ENCODE results near the gene SAXO2.
"Not testable (repeated sequence)": the region's sequence is repeated elsewhere in the genome, so short reads cannot be mapped to it uniquely, and the experiment has no call there.

Gene SAXO2

DNA sequence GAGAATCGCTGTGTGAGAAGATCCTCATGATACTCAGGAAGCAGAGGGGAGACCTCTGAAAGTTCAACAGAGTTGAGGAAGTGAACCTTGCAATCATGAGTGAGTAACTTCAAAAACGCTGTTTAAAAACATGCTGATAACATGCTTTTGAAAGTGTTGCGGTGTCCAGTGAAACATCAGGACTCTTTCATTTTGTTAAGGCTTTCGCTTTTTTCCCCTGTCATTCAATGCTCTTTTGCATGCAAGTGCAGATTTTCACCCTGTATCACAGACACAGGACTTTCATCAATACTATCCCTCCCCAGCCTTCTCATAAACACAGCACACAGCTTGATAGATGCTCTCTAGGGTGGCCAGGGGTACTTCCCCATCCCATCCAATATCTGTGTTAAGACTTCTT is 23.9 kb downstream of the SAXO2 start:
- not testable (repeated sequence) for DNase-seq (ENCODE audit: low read depth in 2 of 2)

DNA sequence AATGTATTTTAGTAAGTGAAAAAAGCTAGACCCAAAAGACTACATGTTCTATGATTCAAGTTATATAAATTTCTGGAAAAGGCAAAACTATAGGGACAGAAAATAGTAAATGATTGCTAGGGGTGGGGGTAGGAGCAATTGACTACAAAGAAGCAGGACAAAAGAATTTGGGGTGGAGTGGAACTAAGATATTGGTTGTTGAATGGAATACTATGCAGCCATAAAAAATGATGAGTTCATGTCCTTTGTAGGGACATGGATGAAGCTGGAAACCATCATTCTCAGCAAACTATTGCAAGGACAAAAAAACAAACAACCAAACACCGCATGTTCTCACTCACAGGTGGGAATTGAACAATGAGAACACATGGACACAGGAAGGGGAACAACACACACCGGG is 25.6 kb downstream of the SAXO2 start:
- DNase-seq (ENCODE audit: low read depth in 2 of 2), result not testable (repeated sequence)

DNA sequence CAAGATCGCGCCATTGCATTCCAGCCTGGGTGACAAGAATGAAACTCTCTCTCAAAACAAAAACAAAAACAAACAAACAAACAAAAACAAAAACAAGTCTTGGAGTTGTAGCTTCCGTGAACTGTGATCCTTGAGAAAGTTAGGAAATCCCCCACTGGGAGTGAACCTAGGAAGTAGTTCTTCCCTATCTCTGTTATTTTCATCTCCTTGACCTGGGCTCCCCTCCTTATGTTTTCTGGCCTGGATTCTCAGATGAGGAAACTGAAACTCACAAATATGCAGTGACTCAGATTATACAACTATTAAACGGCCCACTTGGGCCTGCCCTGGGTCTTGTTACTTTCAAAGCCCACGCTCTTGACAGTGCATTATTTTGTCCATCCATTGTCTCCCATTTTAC is 29.7 kb downstream of the SAXO2 start:
- no peak for DNase-seq (ENCODE audit: low read depth in 2 of 2)

DNA sequence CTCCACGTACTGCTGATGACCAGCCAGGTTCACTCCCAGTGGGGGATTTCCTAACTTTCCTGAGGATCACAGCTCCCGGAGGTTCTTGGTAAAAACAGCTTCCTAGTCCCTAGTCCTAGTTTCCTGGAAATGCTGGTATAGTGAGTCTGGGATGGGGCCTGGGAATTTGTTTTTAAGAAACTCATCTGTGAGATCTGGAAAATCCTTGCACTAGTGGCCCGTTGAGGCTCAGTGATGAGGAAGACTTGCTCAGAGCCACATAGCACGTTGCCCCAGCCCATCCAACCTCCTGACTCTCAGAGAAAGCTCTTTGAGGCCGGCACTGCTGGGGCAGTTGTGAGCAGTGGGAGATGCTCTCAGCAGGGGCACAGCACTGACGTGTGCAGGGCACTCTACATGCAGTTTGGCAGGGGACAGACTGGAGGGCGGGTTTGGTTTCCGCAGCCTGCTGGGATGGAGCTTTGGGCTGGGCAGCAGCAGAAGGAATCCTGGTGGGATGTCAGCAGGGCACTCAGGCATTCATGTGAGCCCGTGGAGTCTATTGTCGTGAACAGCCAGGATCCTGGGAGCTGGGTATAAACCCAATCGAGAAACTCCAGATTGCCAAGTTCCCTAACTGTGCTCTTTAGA is 31.6 kb downstream of the SAXO2 start:
- no peak for DNase-seq (ENCODE audit: low read depth in 2 of 2)

GRCh38 chr15:82297546-82297945 is 34.9 kb downstream of the SAXO2 start:
- DNase-seq (ENCODE audit: low read depth in 2 of 2), result no peak

DNA sequence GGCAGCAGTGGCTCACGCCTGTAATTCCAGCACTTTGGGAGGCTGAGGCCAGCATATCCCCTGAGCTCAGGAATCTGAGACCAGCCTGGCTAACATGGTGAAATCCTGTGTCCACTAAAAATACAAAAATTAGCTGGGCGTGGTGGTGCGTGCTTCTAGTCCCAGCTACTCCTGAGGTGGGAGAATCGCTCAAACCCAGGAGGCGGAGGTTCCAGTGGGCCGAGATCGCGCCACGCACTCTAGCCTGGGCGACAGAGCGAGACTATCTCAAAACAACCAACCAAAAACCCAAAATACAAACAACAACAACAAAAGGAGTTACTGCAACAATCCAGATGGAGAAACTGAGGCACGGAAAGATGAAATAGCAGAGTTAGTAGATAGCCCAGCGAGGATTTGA is 35.4 kb downstream of the SAXO2 start:
- DNase-seq (ENCODE audit: low read depth in 2 of 2), result no peak

- no peak for DNase-seq (ENCODE audit: low read depth in 2 of 2)
Observed at GRCh38 chr15:82298520-82298919, 35.9 kb downstream of the SAXO2 start.

- DNase-seq (ENCODE audit: low read depth in 2 of 2), result not testable (repeated sequence)
Observed at GRCh38 chr15:82299511-82299914, 36.9 kb downstream of the SAXO2 start.

GRCh38 chr15:82300326-82300725 is 37.7 kb downstream of the SAXO2 start:
- DNase-seq (ENCODE audit: low read depth in 2 of 2), result not testable (repeated sequence)

GRCh38 chr15:82300883-82301282 is 38.3 kb downstream of the SAXO2 start:
- DNase-seq (ENCODE audit: low read depth in 2 of 2), result no peak

GRCh38 chr15:82301296-82302016 is 38.8 kb downstream of the SAXO2 start:
- DNase-seq (ENCODE audit: low read depth in 2 of 2), result no peak

DNA sequence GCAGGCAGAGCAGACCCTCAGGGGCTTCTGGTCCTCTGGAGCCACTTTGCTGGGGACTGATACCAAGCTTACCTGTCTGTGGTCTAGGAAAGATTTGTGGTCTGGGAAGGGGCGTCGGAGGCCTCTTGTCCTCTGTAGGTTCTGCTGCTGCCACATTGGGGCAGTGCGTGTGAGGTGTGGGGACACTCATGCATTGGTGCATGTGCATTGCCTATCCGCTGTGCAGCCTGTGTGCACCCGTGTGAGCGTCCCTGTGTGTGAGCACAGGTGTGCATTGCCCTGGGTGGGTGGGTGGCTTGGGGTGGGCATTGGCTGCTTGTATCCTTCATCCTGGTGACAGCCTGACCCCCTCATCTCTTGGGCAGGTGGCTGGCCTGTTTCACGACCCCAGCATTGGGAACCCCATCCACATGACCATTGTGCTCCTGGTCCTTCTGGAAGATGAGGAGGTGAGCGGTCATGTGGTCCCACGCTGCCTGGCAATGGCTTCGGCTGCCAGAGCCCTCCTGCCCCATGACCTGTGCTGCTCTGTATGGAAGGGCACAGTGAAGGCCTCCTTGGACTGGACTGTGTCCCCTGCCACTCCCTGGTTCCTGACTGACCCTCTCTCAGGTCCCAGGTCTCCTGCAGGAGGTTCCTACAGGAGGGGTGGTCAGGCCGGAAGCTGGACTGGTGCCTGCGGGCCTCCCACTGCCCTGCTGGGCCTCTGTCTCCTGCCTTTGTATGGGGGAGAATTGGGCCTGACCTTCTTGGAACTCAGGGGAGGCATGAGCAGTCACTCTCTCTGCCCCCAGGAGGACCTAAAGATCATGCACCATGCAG is 41.5 kb downstream of the SAXO2 start:
- DNase-seq (ENCODE audit: low read depth in 2 of 2), result no peak

- no peak for DNase-seq (ENCODE audit: low read depth in 2 of 2)
Observed at GRCh38 chr15:82304778-82305090, 42.1 kb downstream of the SAXO2 start.

DNA sequence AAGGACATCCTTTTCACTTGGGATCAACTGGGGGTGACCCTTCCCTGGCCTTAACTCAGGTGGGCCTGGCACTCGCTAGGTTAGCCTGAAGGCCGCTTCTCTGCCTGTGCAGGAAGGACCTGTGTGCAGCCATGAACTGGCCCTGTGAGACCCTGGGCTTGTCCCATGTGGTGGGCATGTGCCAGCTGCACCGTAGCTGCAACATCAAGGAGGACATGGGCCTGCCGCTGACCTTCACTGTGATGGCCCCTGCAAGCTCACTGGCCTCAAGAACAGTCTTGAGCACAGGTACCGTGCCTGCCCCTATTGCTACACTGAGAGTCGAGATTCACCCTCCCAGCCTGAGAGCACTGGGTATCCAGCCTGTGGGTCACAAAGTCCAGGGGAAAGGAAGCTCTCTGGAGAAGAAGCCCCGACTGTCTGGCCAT is 43.0 kb downstream of the SAXO2 start:
- DNase-seq (ENCODE audit: low read depth in 2 of 2), result no peak

- DNase-seq (ENCODE audit: low read depth in 2 of 2), result no peak
Observed at GRCh38 chr15:82306791-82307713, 44.4 kb downstream of the SAXO2 start.

- no peak for DNase-seq (ENCODE audit: low read depth in 2 of 2)
Observed at GRCh38 chr15:82307714-82308081, 45.1 kb downstream of the SAXO2 start.

DNA sequence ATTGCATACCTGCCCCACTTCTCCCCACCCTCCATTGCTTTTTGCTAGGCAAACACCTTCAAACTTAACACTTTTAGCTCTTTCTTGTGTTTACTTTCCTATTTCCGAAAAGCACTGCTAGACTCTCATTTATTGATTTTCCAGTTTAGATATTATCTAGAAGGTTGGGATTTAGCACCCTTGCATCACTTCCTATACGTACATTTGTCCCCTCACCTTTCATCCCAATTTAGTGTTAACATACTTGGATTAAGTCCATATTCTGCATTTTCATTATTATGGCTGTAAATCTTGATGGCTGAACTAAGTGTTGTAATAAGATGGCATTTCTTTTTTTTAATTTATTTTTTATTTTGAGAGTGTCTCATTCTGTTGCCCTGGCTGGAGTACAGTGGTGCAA is 47.2 kb downstream of the SAXO2 start:
- DNase-seq (ENCODE audit: low read depth in 2 of 2), result no peak

GRCh38 chr15:82311321-82311720 is 48.7 kb downstream of the SAXO2 start:
- not testable (repeated sequence) for DNase-seq (ENCODE audit: low read depth in 2 of 2)

DNA sequence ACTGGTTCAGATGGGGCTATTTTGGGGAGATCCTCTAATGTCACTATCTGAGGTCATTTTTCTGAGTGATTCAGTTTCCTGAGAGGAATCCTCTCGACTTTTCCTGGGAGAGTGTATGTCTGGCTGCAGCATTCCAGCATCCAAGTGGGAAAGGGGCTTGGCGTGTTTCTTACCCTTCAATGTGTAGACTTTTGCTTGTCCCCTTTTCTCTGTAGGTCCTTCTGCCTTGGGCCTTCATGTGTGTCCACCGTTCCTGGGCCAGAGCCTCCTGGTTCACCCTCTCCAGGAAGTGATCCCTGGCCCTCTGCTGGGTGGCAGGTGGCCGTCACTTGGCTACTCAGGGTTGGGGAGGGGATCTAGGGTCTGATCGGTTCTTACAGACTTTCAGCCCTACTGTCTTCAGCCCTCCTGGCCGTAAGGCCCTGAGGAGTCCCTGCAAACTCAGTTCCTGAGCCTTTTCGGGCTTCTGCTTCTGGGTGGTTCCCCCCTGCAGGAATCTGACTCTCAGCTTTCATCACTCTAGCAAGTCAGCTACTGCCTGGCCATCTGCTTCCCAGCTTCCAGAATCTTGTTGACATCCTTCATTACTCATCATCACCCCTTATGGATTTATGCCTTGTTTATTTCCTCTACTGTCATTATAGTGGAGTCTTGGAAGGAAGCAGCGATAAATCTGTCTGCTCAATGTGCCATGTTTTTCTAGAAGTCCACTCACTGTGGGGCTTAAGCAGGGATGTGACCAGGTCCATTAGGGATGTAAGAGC is 50.1 kb downstream of the SAXO2 start:
- DNase-seq (ENCODE audit: low read depth in 2 of 2), result peak; percentile 62 to 64

GRCh38 chr15:82313446-82313845 is 50.8 kb downstream of the SAXO2 start:
- no peak for DNase-seq (ENCODE audit: low read depth in 2 of 2)
